ENCODE results near the gene HRH2.

The HRH2 gene

GRCh38 chr5:175623088-175623487 lies 34.8 kb upstream of the HRH2 start:
- no peaks in the 10 kb centered on the region for H3K9me3 ChIP-seq (ENCODE audit: control insufficient read depth, low read length)
- no peaks in the 10 kb centered on the region for H3K27me3 ChIP-seq (replicated peaks; ENCODE audit: control insufficient read depth, insufficient read depth, low read length)
- no peaks in the 10 kb centered on the region for H3K4me1 ChIP-seq (ENCODE audit: control insufficient read depth, insufficient read depth, low read length)
- DNase-seq (ENCODE audit: low read depth) = no peak
- no peak overlapping the region for H3K4me3 ChIP-seq (ENCODE audit: low read length)
- no peak overlapping the region for H3K9ac ChIP-seq (ENCODE audit: low read length)
- no peaks in the 10 kb centered on the region for H3K36me3 ChIP-seq (ENCODE audit: control insufficient read depth, insufficient read depth, low read length, severe bottlenecking)

GRCh38 chr5:175624316-175624715 lies 33.6 kb upstream of the HRH2 start:
- Histone ChIP-seq H3K9me3 (ENCODE audit: control insufficient read depth, low read length) (peaks cover 7% of the 10 kb centered on the region), H3K36me3 (ENCODE audit: control insufficient read depth, insufficient read depth, low read length, severe bottlenecking) (no peaks in the 10 kb centered on the region), H3K4me3 (ENCODE audit: low read length) (no peak overlapping the region), H3K9ac (ENCODE audit: low read length) (no peak overlapping the region), H3K4me1 (ENCODE audit: control insufficient read depth, insufficient read depth, low read length) (no peaks in the 10 kb centered on the region), H3K27me3 (replicated peaks; ENCODE audit: control insufficient read depth, insufficient read depth, low read length) (no peaks in the 10 kb centered on the region)
- no peak for DNase-seq (ENCODE audit: low read depth)

- no peak for DNase-seq (ENCODE audit: low read depth)
- Histone ChIP-seq H3K9ac (ENCODE audit: low read length) (no peak overlapping the region), H3K27me3 (replicated peaks; ENCODE audit: control insufficient read depth, insufficient read depth, low read length) (no peaks in the 10 kb centered on the region), H3K4me1 (ENCODE audit: control insufficient read depth, insufficient read depth, low read length) (no peaks in the 10 kb centered on the region), H3K9me3 (ENCODE audit: control insufficient read depth, low read length) (peaks cover 19% of the 10 kb centered on the region), H3K36me3 (ENCODE audit: control insufficient read depth, insufficient read depth, low read length, severe bottlenecking) (no peaks in the 10 kb centered on the region), H3K4me3 (ENCODE audit: low read length) (no peak overlapping the region)
Observed at GRCh38 chr5:175627005-175627404, 30.9 kb upstream of the HRH2 start.

- Histone ChIP-seq H3K4me3 (ENCODE audit: low read length) (no peak overlapping the region), H3K9me3 (ENCODE audit: control insufficient read depth, low read length) (peaks cover 19% of the 10 kb centered on the region), H3K9ac (ENCODE audit: low read length) (no peak overlapping the region), H3K4me1 (ENCODE audit: control insufficient read depth, insufficient read depth, low read length) (no peaks in the 10 kb centered on the region), H3K36me3 (ENCODE audit: control insufficient read depth, insufficient read depth, low read length, severe bottlenecking) (no peaks in the 10 kb centered on the region), H3K27me3 (replicated peaks; ENCODE audit: control insufficient read depth, insufficient read depth, low read length) (no peaks in the 10 kb centered on the region)
- DNase-seq (ENCODE audit: low read depth) = no peak
Observed at GRCh38 chr5:175627739-175628138, 30.1 kb upstream of the HRH2 start.

GRCh38 chr5:175628668-175629067 lies 29.2 kb upstream of the HRH2 start:
- peaks cover 19% of the 10 kb centered on the region for H3K9me3 ChIP-seq (ENCODE audit: control insufficient read depth, low read length)
- DNase-seq (ENCODE audit: low read depth) = no peak
- no peaks in the 10 kb centered on the region for H3K27me3 ChIP-seq (replicated peaks; ENCODE audit: control insufficient read depth, insufficient read depth, low read length)
- no peak overlapping the region for H3K9ac ChIP-seq (ENCODE audit: low read length)
- no peaks in the 10 kb centered on the region for H3K4me1 ChIP-seq (ENCODE audit: control insufficient read depth, insufficient read depth, low read length)
- H3K36me3 ChIP-seq (ENCODE audit: control insufficient read depth, insufficient read depth, low read length, severe bottlenecking) = no peaks in the 10 kb centered on the region
- no peak overlapping the region for H3K4me3 ChIP-seq (ENCODE audit: low read length)

- H3K4me3 ChIP-seq (ENCODE audit: low read length) = no peak overlapping the region
- H3K36me3 ChIP-seq (ENCODE audit: control insufficient read depth, insufficient read depth, low read length, severe bottlenecking) = no peaks in the 10 kb centered on the region
- DNase-seq (ENCODE audit: low read depth) = no peak
- no peak overlapping the region for H3K9ac ChIP-seq (ENCODE audit: low read length)
- no peaks in the 10 kb centered on the region for H3K4me1 ChIP-seq (ENCODE audit: control insufficient read depth, insufficient read depth, low read length)
- H3K27me3 ChIP-seq (replicated peaks; ENCODE audit: control insufficient read depth, insufficient read depth, low read length) = no peaks in the 10 kb centered on the region
- peaks cover 19% of the 10 kb centered on the region for H3K9me3 ChIP-seq (ENCODE audit: control insufficient read depth, low read length)
Observed at GRCh38 chr5:175629261-175629660, 28.6 kb upstream of the HRH2 start.

- H3K9ac ChIP-seq (ENCODE audit: low read length) = no peak overlapping the region
- no peak overlapping the region for H3K4me3 ChIP-seq (ENCODE audit: low read length)
- no peaks in the 10 kb centered on the region for H3K27me3 ChIP-seq (replicated peaks; ENCODE audit: control insufficient read depth, insufficient read depth, low read length)
- no peak for DNase-seq (ENCODE audit: low read depth)
- H3K36me3 ChIP-seq (ENCODE audit: control insufficient read depth, insufficient read depth, low read length, severe bottlenecking) = no peaks in the 10 kb centered on the region
- no peaks in the 10 kb centered on the region for H3K4me1 ChIP-seq (ENCODE audit: control insufficient read depth, insufficient read depth, low read length)
- peaks cover 19% of the 10 kb centered on the region for H3K9me3 ChIP-seq (ENCODE audit: control insufficient read depth, low read length)
Observed at GRCh38 chr5:175629793-175630192, 28.1 kb upstream of the HRH2 start.

GRCh38 chr5:175635854-175636584 lies 21.9 kb upstream of the HRH2 start:
- H3K4me3 ChIP-seq (ENCODE audit: low read length) = no peak overlapping the region
- no peaks in the 10 kb centered on the region for H3K36me3 ChIP-seq (ENCODE audit: control insufficient read depth, insufficient read depth, low read length, severe bottlenecking)
- peaks cover 7% of the 10 kb centered on the region for H3K27me3 ChIP-seq (replicated peaks; ENCODE audit: control insufficient read depth, insufficient read depth, low read length)
- no peak for DNase-seq (ENCODE audit: low read depth)
- H3K9me3 ChIP-seq (ENCODE audit: control insufficient read depth, low read length) = no peaks in the 10 kb centered on the region
- no peak overlapping the region for H3K9ac ChIP-seq (ENCODE audit: low read length)
- no peaks in the 10 kb centered on the region for H3K4me1 ChIP-seq (ENCODE audit: control insufficient read depth, insufficient read depth, low read length)

GRCh38 chr5:175638305-175638704 lies 19.6 kb upstream of the HRH2 start:
- Histone ChIP-seq H3K4me3 (ENCODE audit: low read length) (no peak overlapping the region), H3K9ac (ENCODE audit: low read length) (no peak overlapping the region), H3K9me3 (ENCODE audit: control insufficient read depth, low read length) (no peaks in the 10 kb centered on the region), H3K36me3 (ENCODE audit: control insufficient read depth, insufficient read depth, low read length, severe bottlenecking) (no peaks in the 10 kb centered on the region), H3K27me3 (replicated peaks; ENCODE audit: control insufficient read depth, insufficient read depth, low read length) (peaks cover 7% of the 10 kb centered on the region), H3K4me1 (ENCODE audit: control insufficient read depth, insufficient read depth, low read length) (no peaks in the 10 kb centered on the region)
- no peak for DNase-seq (ENCODE audit: low read depth)

GRCh38 chr5:175640106-175640775 lies 17.6 kb upstream of the HRH2 start:
- H3K4me3 ChIP-seq (ENCODE audit: low read length) = no peak overlapping the region
- H3K36me3 ChIP-seq (ENCODE audit: control insufficient read depth, insufficient read depth, low read length, severe bottlenecking) = no peaks in the 10 kb centered on the region
- H3K9ac ChIP-seq (ENCODE audit: low read length) = no peak overlapping the region
- H3K27me3 ChIP-seq (replicated peaks; ENCODE audit: control insufficient read depth, insufficient read depth, low read length) = peaks cover 7% of the 10 kb centered on the region
- H3K4me1 ChIP-seq (ENCODE audit: control insufficient read depth, insufficient read depth, low read length) = no peaks in the 10 kb centered on the region
- no peak for DNase-seq (ENCODE audit: low read depth)
- H3K9me3 ChIP-seq (ENCODE audit: control insufficient read depth, low read length) = no peaks in the 10 kb centered on the region

GRCh38 chr5:175642998-175643397 lies 14.9 kb upstream of the HRH2 start:
- H3K4me1 ChIP-seq (ENCODE audit: control insufficient read depth, insufficient read depth, low read length) = no peaks in the 10 kb centered on the region
- no peak overlapping the region for H3K9ac ChIP-seq (ENCODE audit: low read length)
- H3K4me3 ChIP-seq (ENCODE audit: low read length) = no peak overlapping the region
- no peak for DNase-seq (ENCODE audit: low read depth)
- H3K27me3 ChIP-seq (replicated peaks; ENCODE audit: control insufficient read depth, insufficient read depth, low read length) = peaks cover 7% of the 10 kb centered on the region
- peaks cover 3% of the 10 kb centered on the region for H3K9me3 ChIP-seq (ENCODE audit: control insufficient read depth, low read length)
- no peaks in the 10 kb centered on the region for H3K36me3 ChIP-seq (ENCODE audit: control insufficient read depth, insufficient read depth, low read length, severe bottlenecking)
